ENCODE data around the gene MAP2K2.

GRCh38 chr19:4089946-4090345, 34.0 kb downstream of the MAP2K2 start:
- TF ChIP-seq ZNF558 (tag by site-specific recombination; IDR thresholded peaks at IDR 0.05) = no peak
- TF ChIP-seq SP2 (tag by site-specific recombination; IDR thresholded peaks at IDR 0.05) = no peak
- TF ChIP-seq ZNF423 (tag by site-specific recombination; IDR thresholded peaks at IDR 0.05) = no peak
- no peak for TF ChIP-seq ZNF549 (tag by site-specific recombination; IDR thresholded peaks at IDR 0.05)
- no peak for TF ChIP-seq ZNF707 (tag by site-specific recombination; IDR thresholded peaks at IDR 0.05)

All from HEK293 (cell line).